ENCODE measurements around the gene AQP5.

DNA sequence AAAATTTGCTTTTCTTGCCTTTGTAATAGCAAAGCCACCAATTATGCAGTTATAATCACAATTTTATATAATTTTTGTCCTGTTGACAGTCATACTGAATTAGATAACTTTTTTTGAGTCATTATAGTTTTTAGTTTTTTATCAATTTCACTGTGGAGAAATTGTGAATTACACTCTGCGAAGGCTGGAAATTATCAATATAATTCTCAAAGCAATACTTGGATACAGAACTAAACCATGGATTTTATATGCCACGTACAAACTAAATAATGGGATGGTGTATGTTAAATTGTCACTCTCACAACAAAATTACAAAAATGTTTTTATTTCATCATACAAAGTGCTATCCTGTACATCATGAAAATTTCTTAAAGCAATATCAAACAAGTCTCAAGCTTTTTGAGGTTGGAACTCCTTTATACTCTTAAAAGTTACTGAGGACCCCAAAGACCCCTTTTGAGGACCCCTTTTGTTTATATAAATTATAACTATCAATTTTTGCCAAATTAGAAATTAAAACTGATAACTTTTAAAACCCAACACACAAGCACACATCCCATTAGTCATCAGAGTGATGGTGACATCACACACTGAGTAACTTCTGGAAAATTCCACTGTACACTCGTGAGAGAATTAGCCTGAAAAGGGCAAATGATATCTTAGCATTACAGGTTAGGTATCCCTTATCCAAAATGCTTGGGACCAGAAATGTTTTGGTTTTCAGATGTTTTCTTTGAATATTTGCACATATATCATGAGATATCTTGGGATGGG is 31.0 kb upstream of the AQP5 start:
- no peak for TF ChIP-seq YY1 (IDR thresholded peaks at IDR 0.05; ENCODE audit: low read depth)
- no peak for TF ChIP-seq TAF1 (IDR thresholded peaks at IDR 0.05; ENCODE audit: low read depth)

Data from Ishikawa (cell line).